ENCODE measurements around the gene PTPRG.

The PTPRG gene

DNA sequence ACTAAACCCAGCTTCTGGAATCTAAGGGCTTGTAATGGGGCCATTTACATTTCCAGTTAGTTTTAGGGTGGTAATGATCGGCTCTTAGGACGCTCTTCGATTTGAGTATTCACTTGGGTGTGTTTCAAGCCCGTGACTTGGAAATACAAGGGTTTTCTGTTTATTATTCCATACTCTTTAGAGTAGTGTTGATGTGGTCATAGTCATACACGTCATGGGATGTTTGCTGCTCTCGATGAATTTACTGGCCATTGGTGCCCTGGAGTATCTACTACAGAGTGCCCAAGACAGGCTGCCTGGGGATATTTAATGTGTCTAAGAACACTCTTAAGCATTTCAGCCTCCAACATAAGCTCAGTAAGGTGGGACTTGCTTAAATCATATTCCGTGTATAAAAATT, 64.1 kb downstream of the PTPRG start:
- no peak for DNase-seq

DNA sequence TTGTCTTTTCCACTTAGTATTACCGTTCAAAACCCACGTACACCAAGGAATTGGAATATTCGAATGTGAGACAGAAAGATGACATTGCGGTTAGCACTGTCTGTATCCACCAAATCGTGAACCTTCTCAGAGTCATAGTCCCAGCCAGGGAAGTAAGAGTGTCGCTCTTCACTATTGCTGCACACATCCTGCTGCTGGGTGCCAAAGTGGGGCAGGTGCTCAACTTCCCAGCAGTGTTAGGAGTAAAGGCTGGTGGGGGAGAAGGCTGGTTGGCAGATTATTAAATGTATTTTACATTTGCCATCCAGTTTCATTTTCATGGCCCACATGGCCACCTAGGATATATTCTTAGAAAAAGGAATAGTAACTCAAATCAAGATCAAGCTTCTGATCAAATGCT, 65.1 kb downstream of the PTPRG start:
- no peak for DNase-seq

DNA sequence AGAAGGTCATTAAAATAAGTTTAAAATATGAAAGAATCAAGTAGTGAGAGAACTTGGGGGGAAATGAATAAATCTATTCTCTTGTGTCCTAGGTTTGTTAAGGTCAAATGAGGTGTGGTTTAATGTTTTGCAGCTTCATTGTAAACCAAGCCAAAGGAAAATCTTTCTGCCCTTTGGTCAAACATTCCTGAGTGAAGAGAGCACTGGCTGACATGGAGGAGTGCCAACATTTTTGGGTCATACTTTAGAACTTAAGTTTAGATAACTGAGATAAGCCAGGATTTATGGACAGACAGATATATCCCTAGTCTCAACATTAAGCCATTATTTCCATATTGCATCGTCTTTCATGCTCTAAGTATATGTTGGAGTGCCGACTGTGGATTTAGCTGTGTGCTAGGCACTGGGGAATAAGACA, 66.4 kb downstream of the PTPRG start:
- DNase-seq, result no peak

DNA sequence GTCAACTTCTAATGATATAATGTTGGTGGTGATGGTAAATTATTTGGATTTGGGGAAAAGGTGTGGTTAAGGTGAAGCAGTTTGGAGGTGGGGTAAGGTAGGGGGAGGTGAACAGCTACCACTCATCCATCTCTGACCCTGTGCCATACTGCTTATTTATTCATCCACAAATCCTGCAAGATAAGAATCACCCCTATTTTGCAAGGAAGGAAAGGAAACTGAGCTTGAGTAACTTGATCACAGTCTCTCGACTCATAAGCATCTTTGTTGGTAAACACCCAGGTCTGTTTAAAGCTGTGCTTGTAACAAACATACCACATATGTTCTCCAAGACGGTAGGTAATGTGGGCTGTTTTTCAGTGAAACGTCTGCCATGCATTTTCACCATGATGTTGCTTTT, 67.3 kb downstream of the PTPRG start:
- DNase-seq, result no peak

DNA sequence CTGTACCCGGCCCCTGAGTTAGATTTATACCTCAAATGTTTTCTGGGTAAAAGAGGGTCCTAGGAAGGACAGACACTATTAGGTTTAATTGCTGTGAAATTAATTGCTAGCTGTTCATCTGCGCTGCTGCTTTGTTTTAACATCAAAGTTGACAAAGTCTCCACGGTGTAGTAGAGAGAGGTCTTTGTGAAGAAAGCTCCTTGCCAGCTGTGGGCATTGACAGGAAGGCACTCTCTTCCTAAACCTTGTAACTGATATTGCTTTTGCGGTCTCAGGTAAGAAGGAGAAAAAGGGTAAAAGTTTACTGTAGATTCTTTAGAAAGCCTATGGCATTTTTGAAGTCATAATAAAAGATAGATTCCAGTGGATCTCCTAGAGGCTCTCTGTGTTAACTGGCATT, 68.1 kb downstream of the PTPRG start:
- DNase-seq, result no peak

DNA sequence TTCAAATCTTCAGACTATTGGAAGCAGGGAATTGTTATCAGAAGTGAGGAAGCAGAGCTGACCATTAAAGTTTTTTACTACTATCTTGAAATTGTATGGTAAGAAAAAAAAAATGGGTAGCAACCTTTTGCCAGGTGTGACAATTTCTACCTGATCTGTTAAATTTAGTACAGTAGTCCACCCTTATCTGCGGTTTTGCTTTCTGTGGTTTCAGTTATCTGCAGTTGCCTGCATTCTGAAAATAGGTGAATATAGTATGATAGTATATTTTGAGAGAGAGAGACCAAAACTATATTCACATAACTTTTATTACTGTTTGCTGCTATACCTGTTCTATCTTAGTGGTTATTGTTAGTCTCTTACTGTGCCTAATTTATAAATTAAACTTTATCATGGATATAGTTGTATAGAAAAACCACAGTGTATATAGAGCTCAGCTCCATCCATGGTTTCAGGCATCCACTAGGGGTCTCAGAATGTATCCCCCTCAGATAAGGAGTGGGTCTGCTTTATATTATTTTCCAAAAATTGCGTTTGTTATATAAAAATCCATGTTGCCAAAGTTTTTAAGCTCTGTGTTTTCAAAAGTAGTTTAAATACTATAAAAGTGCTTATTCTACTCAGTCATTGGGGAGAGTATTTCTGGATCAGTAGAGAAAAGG, 69.9 kb downstream of the PTPRG start:
- DNase-seq, result no peak

DNA sequence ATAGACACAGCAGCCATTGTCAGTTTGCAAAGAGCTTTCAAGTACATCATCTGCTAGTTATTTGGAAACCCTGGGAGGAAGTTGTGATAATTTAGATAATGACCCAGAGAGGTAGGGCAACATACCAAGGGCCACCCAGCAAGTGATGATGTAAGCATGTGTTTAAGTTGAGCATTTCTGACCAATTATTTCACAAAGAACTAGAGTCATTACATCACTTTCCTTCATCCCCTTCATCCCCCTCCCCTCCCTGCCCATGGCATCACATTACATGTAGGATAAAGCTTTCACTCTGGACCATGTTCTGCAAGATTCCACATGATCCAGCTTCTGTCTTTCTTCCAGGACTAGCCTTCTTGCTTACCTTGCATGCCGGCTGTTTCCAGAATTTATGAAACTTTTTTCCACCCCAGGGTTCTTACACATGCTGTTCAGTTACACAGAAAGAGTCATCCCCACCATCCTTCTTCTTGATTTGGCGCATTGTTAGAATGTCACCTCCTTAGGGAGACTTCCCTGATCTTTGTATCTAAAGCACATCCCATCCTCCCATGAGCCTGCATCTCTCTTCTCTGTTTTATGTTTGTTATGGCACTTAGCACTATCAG, 71.3 kb downstream of the PTPRG start:
- DNase-seq, result no peak

DNA sequence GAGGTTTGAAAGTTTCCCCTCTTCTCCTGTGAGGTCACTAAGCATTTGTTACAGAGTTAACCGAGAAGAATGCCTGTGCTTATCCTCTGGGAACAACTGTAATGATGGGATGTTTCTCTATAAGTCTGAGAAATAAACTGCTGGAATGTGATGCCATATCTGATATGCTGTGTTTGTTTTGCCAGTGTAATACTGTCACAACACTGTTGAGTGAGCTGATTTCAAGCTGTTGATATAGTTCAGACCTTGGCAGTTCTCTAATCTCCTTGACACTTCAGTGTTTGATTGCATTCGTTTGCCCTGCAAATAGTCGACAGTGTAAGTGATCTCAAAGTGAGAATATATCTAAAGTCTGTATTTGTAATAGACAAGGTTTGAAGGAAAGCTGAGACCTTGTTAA, 73.3 kb downstream of the PTPRG start:
- no peak for DNase-seq

DNA sequence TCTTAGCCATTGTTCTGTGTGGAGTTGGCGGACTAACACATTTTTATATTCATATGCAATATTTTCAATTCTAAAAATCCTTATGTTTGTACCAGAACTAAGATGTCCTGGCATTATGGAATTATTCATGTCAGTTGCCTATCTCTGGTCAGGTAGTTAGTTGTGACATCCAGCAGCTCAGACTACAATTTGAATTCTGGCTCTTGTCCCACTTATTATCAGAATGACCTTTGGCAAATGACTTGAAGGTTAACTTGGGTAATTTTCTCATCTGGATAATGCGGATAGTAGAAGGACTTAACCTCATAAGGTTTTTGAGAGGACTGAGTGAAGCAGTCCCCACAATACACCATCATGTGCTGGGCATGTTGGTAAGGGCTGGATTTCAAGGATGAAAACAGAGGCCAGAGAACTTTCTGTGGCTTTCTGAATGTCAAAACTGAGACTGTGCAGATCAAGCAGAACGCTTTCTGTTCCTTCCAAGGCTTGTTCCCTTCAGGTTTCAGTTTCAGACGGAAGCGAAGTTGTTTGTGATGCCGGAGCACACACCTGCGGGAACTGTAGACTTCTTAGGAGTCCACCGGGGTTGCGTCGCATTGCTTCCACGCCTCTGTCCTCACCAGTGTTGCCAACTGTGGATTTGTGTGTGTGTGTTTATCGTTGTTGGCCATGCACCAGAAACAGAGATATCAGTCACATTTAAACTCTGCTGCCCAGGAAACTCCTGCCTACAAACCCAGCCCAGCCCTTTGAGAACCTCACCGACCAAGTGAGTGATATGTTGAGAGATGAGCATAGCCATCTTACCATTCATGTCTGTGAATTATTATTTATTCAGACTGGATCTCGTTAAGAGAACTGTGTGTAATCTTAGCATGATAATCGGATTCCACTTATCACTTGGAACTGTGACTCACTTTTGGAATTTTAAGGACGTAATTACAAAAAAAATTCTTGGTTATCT, 76.0 kb downstream of the PTPRG start:
- no peak for DNase-seq

DNA sequence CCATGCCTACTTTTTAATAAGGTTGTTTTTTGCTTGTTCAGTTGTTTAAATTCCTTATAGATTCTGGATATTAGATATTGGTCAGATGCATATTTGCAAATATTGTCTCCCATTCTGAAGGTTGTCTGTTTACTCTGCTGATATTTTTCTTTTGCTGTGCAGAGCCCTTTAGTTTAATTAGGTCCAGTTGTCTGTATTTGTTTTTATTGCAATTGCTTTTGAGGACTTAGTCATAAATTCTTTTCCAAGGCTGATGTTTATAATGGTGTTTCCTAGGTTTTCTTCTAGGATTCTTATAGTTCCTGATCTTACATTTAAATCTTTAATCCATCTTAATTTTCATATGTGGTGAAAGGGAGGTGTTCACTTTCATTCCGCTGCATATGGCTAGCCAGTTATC, 77.4 kb downstream of the PTPRG start:
- no peak for DNase-seq

DNA sequence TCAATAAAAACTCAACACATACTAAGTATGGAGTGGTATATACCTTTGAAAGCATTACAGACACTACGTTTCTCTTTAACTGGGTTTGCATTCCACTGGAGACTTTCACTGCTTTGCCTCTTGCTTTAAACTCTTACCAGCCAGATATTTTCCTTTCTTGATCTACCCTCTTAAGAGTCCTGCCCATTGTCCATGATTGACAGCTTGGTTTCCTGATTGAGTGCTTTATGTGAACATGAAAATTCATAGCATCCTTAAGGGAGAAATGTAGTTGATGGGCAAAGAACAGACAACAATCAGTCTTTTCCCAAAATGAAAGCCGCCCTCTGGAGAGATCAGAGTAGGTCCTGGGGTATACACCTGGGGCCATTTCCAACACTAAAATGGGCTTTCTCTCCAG, 78.6 kb downstream of the PTPRG start:
- DNase-seq, result no peak

DNA sequence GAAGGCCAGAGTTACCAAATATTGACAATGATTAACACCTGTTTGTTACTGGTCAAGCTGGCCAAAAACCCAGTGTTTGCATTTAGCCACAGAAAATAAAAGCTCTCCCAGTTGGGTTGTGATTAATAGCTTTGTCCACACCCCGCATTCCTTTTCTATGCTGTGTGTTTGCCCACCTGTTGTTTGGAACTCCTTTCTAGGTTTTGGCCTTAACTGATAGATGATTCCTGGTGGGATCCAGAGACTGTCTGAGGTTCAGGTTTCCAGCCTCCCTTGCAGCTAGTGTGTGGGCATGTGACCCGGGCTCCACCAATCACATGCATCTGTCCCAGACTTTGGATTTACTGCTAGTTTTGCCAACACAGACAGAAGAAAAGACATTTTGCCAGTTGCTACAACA, 83.8 kb downstream of the PTPRG start:
- no peak for DNase-seq

DNA sequence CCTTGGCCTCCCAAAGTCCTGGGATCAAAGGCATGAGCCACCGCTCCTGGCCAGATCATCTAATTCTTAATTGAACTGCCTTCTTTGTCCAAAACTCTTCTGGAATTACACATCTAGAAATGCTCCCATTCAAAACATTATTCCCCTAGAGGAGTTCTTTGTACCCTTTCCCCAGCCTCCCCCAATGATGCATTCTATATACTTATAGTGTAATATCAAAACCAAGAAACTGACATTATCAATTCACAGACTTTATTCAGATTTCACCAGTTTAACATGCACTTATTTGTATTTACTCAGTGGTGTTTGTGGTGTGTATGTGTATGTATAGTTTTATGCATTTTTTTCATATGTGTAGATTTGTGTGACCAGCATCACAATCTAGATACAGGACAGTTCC, 85.0 kb downstream of the PTPRG start:
- DNase-seq, result no peak

DNA sequence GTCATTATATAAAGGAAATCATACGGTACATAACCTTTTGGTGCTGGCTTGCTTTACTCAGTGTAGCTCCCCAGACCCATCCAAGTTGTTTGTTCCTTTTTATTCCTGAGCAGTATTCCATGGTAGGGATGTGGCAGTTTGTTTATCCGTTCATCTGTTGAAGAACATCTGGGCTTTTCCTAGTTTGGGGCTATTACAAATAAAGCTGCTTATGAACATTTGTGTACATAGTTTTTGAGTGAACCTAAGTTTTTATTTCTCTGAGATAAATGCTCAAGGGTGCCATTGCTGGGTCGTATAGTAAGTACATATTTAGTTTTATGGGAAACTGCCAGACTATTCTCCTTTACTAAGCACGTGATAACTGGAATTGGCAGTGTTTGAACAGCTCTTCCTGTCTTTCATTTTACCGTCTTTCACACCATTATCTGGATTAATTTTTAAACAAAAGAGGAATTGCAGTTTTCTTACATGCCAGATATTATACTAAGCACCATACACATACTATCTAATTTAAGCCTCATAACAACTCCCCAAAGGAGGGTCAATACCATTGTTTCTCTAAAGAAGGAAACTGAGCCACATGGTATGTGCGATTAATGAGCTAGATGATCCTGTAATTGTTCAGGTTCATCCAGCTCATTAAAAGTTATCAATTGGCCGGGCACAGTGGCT, 85.6 kb downstream of the PTPRG start:
- no peak for DNase-seq

DNA sequence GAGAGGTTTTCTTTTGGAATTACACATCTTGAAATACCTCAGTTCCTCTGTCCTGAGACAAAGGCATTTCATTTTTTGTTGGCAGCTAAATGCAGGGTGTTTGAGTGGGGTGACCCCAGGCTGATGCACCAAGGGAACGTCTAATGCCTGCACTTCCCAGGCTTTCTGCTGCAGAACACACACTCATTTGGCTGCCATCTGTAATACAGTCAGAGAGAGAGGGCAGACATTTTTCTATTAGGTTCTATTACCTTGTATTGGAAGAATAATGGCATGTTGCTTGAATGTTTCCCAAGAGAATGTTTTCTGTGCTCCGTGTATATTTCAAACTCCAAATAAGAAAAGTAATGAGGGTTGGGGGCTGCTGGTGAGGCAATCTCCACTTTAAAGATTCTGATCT, 87.1 kb downstream of the PTPRG start:
- DNase-seq, result no peak

DNA sequence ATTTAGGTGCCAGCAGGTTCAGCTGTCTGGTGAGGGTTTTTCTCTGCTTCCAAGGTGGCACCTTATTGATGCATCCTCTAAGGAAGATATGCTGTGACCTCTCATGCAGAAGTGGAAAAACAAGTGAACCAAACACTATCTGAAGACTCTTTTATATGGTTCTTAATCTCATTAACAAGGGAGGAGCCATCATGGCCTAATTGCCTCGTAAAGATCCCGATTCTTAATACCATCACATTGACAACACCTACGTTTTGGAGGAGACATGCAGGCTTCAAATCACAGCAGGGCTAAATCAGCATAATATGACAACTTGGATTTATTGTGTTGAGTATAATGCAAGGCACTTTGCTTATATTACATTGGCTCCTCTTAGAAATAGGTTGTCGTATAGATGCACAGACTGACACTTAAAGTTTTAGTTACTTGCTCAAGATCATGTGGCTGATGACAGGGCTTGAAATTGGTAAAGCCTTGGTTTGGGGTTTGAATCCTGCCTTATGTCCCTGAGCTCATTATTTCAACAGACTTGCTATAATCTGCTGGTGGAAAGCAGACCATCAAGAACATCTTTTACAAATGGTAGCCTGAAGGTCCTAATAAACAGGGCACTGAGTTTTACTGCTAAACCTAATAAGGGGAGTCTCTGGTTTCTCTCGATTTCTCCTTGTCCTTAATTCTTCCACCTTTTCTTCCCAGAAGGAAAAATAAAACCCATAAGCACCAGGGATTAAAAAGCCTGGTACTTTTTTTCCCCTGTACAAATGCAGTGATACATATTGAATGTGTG, 88.2 kb downstream of the PTPRG start:
- DNase-seq, result no peak

DNA sequence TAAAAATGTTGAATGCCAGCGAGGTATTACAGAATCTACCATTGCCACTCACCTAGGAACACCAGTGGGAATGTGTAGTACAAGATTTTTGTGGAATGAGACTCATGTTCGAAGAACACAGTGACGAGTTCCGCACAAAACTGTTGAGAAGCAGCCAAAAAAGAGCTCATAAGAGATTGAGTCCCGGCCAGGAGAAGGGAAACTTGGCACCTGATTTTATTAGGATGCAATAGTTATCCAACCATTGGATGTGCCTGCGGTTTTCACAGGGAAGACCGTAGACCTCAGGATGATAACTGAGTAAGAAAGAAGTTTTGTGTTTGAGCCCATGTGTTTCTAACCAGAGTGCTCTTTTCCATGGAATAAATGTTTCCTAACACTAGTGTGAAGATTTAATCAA, 88.9 kb downstream of the PTPRG start:
- DNase-seq, result no peak

DNA sequence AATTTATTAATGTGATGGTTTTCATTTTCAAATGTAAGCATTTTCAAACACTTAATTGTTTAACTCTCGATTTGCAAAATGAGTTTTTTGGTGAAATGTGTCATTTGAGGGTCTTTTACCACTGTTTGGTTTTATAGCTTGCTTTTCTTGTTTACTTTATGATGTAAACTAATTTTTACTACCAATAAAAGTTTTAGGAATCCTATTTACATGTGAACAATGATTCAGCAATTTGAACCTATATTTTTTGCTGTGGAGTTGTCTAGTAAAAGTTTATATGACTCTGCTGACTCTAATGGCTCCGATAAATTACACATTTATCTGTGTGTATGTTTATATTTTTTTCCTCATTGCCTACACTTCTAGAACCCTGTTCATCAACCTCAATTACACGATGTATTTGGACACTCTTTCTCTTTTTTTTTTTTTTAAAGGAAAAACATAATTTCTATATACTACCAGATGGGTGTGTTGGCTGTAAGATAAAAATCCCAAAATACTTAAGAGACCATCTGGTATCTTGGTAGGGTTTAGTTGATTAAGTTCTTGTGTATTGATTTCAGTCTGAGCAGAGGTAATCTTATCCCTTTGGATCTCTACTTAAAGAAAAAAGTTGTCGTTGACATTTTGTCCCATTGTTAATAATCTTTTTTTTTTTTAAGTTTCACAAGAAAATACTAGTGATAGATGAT, 89.5 kb downstream of the PTPRG start:
- DNase-seq, result no peak

DNA sequence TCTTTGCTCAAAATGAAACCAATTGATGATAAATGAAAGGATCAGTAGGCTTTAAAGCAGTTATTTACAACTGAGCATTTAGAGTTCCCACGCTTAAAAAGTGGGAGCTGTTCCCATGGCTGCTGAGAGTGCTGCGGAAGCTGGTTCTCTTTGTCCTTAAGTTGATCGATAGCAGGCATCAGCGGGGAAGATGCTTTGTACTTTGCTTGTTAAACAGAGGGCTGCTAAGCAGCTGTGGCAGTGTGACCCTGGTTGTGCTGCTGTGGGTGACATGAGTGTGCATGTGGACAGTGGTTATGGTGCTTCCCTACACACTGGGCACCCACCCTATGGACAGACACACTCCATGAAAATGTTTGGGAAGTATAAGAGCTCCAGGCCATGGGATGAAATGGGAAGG, 96.3 kb downstream of the PTPRG start:
- DNase-seq, result no peak

DNA sequence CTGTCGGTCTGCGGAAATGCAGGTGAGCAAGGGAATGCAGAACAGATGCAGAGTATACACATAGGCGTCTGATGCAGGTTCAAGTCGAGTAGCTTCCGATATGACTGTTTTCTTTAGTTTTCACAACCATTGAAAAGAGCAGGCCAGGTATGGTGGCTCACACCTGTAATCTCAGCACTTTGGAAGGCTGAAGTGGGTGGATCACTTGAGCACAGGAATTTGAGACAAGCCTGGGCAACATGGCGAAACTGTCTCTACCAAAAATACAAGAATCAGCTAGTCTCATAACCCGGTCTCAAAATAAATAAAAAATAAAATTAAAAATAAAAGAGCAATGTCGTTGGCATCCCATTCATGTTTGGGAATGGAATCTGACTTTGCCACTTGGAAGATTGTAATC, 101.5 kb downstream of the PTPRG start:
- no peak for DNase-seq

DNA sequence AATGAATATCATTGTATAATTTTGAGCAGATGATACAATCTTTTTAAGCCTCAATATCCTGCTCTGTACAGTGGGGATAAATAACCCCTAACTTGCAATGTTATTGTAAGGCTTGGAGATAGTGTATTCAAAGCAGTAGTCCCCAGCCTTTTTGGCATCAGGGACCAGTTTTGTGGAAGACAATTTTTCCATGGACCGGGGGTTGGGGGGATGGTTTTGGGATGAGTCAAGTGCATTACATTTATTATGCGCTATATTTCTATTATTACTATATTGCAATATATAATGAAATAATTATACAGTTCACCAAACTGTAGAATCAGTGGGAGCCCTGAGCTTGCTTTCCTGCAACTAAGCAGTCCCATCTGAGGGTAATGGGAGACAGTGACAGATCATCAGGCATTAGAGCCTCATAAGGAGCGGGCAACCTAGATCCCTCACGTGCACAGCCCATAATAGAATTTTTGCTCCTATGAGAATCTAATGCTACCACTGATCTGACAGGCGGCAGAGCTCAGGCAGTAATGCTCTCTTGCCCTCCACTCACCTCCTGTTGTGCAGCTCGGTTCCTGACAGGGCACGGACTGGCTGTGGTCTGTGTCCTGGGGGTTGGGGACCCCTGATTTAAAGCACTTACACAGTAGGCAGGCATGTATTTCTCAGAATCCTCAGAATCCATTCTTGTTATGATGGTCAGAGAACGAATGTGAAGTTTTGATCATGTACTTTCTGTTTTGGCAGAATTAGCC, 102.2 kb downstream of the PTPRG start:
- no peak for DNase-seq

All from stimulated activated naive CD4-positive, alpha-beta T cell treated with Interleukin-2 at 50 U/mL for 16 hours (primary cell).